HepG2 (cell line): Measurements from ENCODE around the gene OBSL1. TPM values are rescaled to one million over a fixed set of nuclear protein-coding genes. Genes with fewer than 3 reads are reported as not detected.

Source experiments
- ADNP ChIP-seq: sonication (generic); formaldehyde crosslinking; IDR thresholded peaks from 2 replicates; pipeline ENCODE4 v1.4.0; 2020; ENCODE audit warnings: missing genetic modification reagents
- FOSL1 ChIP-seq: sonication (generic); formaldehyde crosslinking; IDR thresholded peaks from 2 replicates; pipeline ENCODE4 v1.9.0; 2021; ENCODE audit warnings: missing genetic modification reagents, borderline replicate concordance
- FOXO4 ChIP-seq: sonication (generic); formaldehyde crosslinking; conservative IDR thresholded peaks from 2 replicates; pipeline ENCODE4 v1.8.1; 2023; ENCODE audit warnings: missing genetic modification reagents
- SMC3 ChIP-seq: IDR thresholded peaks from 2 replicates; pipeline ENCODE4 v1.6.1; 2011; ENCODE audit warnings: low read length, improper control_type of control experiment
- TFDP2 ChIP-seq: sonication (generic); formaldehyde crosslinking; IDR thresholded peaks from 2 replicates; pipeline ENCODE4 v1.4.0; 2020; ENCODE audit warnings: missing genetic modification reagents
- THYN1 ChIP-seq: sonication (generic); formaldehyde crosslinking; IDR thresholded peaks from 2 replicates; pipeline ENCODE4 v1.8.1; 2023; ENCODE audit warnings: low read depth, mild to moderate bottlenecking, moderate library complexity, missing genetic modification reagents, borderline replicate concordance
- ZFAT ChIP-seq: sonication (generic); formaldehyde crosslinking; conservative IDR thresholded peaks from 2 replicates; pipeline ENCODE4 v1.8.1; 2023; ENCODE audit warnings: missing genetic modification reagents, inconsistent platforms
- ZNF225 ChIP-seq: sonication (generic); formaldehyde crosslinking; IDR thresholded peaks from 2 replicates; pipeline ENCODE4 v1.4.0; 2020; ENCODE audit warnings: mild to moderate bottlenecking, missing genetic modification reagents
- ZNF354B ChIP-seq: sonication (generic); formaldehyde crosslinking; IDR thresholded peaks from 2 replicates; pipeline ENCODE4 v1.8.0; 2022; ENCODE audit warnings: mild to moderate bottlenecking, missing genetic modification reagents
- ZNF510 ChIP-seq: sonication (generic); formaldehyde crosslinking; IDR thresholded peaks from 2 replicates; pipeline ENCODE4 v1.4.0; 2020; ENCODE audit warnings: low read depth, mild to moderate bottlenecking, missing genetic modification reagents
- ZNF543 ChIP-seq: sonication (generic); formaldehyde crosslinking; IDR thresholded peaks from 2 replicates; pipeline ENCODE4 v1.4.0; 2020; ENCODE audit warnings: mild to moderate bottlenecking, missing genetic modification reagents
- ZNF549 ChIP-seq: sonication (generic); formaldehyde crosslinking; IDR thresholded peaks from 2 replicates; pipeline ENCODE4 v1.5.0; 2020; ENCODE audit warnings: missing genetic modification reagents
- ZNF766 ChIP-seq: sonication (generic); formaldehyde crosslinking; IDR thresholded peaks from 2 replicates; pipeline ENCODE4 v1.5.0; 2020; ENCODE audit warnings: missing genetic modification reagents, borderline replicate concordance
- polyA plus RNA-seq, 8 experiments: library from polyadenylated mRNA; depleted of rRNA in 3 of 8; stranded (reverse) in 7 of 8; unstranded in 1 of 8; fragments of >200 nt; fragmentation: Illumina TruSeq in 4 of 8; extraction: Trizol in 4 of 8; gene quantifications; 2 replicates each; pipeline versions ENCODE4 v1.2.1 to v1.2.3, GENCODE V29; 2011 to 2016; ENCODE audit warnings: low read depth in 4 of 8, missing spikeins in 1 of 8, mixed read lengths in 1 of 8; ENCODE audit not compliant: insufficient read depth in 1 of 8
- total RNA-seq, 5 experiments: library from RNA; depleted of rRNA; stranded (reverse); fragments of >200 nt; fragmentation: Illumina TruSeq; extraction: Trizol; gene quantifications; 2 replicates each; pipeline ENCODE4 v1.2.3, GENCODE V29; 2016; ENCODE audit warnings: low read depth in 1 of 5
- TF ChIP-seq, protein P1 (sequence below): IDR thresholded peaks from 2 replicates; pipeline ENCODE4 v1.6.1; 2016; ENCODE audit warnings: missing compliant biosample characterization, missing genetic modification reagents, borderline replicate concordance
- TF ChIP-seq, protein P2 (sequence below): sonication (generic); formaldehyde crosslinking; IDR thresholded peaks from 2 replicates; pipeline ENCODE4 v1.5.0; 2020; ENCODE audit warnings: missing genetic modification reagents
- TF ChIP-seq, protein P3 (sequence below): sonication (generic); formaldehyde crosslinking; IDR thresholded peaks from 2 replicates; pipeline ENCODE4 v1.9.0; 2021; ENCODE audit warnings: mild to moderate bottlenecking, missing genetic modification reagents

OBSL1 gene
- total and polyA plus RNA-seq, 2 of the 13 experiments (the other 11 are each of a cell fraction or from before 2014, with no cell fraction given) = 86.7 to 218 TPM

GRCh38 chr2:219543596-219544358 lies 27.6 kb downstream of the OBSL1 start, which contains the start of the genes CHPF and TMEM198 (continued):
- TF ChIP-seq ZNF766 = 0 out of 2 replicates have a peak, but pooled peaks have one; percentile 85
- TF ChIP-seq TFDP2 (CRISPR knock-in tag) = peak; percentile 56; the same call in 1 of the 2 replicates
- peak; percentile 55; the same call in 1 of the 2 replicates for TF ChIP-seq FOSL1 (CRISPR knock-in tag)
- TF ChIP-seq ZNF543 = peak; percentile 80
- TF ChIP-seq, protein P1, sequence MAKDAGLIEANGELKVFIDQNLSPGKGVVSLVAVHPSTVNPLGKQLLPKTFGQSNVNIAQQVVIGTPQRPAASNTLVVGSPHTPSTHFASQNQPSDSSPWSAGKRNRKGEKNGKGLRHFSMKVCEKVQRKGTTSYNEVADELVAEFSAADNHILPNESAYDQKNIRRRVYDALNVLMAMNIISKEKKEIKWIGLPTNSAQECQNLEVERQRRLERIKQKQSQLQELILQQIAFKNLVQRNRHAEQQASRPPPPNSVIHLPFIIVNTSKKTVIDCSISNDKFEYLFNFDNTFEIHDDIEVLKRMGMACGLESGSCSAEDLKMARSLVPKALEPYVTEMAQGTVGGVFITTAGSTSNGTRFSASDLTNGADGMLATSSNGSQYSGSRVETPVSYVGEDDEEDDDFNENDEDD (CRISPR knock-in tag) = peak; percentile 81; the same call in 1 of the 2 replicates
- TF ChIP-seq THYN1 (CRISPR knock-in tag) = 0 out of 2 replicates have a peak, but pooled peaks have one; percentile 42
- TF ChIP-seq SMC3 = no peak; the same call in 1 of the 2 replicates
- 0 out of 2 replicates have a peak, but pooled peaks have one; percentile 26 for TF ChIP-seq ZNF549
- peak; percentile 66; the same call in 1 of the 2 replicates for TF ChIP-seq ZNF225 (CRISPR knock-in tag)
- TF ChIP-seq ZNF354B (CRISPR knock-in tag) = no peak; the same call in 1 of the 2 replicates
- TF ChIP-seq FOXO4 (CRISPR knock-in tag) = no peak
- TF ChIP-seq ADNP (CRISPR knock-in tag) = no peak
- TF ChIP-seq, protein P2, sequence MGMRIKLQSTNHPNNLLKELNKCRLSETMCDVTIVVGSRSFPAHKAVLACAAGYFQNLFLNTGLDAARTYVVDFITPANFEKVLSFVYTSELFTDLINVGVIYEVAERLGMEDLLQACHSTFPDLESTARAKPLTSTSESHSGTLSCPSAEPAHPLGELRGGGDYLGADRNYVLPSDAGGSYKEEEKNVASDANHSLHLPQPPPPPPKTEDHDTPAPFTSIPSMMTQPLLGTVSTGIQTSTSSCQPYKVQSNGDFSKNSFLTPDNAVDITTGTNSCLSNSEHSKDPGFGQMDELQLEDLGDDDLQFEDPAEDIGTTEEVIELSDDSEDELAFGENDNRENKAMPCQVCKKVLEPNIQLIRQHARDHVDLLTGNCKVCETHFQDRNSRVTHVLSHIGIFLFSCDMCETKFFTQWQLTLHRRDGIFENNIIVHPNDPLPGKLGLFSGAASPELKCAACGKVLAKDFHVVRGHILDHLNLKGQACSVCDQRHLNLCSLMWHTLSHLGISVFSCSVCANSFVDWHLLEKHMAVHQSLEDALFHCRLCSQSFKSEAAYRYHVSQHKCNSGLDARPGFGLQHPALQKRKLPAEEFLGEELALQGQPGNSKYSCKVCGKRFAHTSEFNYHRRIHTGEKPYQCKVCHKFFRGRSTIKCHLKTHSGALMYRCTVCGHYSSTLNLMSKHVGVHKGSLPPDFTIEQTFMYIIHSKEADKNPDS = no peak
- TF ChIP-seq ZFAT (CRISPR knock-in tag) = peak; percentile 59; the same call in 1 of the 2 replicates
- TF ChIP-seq, protein P3, sequence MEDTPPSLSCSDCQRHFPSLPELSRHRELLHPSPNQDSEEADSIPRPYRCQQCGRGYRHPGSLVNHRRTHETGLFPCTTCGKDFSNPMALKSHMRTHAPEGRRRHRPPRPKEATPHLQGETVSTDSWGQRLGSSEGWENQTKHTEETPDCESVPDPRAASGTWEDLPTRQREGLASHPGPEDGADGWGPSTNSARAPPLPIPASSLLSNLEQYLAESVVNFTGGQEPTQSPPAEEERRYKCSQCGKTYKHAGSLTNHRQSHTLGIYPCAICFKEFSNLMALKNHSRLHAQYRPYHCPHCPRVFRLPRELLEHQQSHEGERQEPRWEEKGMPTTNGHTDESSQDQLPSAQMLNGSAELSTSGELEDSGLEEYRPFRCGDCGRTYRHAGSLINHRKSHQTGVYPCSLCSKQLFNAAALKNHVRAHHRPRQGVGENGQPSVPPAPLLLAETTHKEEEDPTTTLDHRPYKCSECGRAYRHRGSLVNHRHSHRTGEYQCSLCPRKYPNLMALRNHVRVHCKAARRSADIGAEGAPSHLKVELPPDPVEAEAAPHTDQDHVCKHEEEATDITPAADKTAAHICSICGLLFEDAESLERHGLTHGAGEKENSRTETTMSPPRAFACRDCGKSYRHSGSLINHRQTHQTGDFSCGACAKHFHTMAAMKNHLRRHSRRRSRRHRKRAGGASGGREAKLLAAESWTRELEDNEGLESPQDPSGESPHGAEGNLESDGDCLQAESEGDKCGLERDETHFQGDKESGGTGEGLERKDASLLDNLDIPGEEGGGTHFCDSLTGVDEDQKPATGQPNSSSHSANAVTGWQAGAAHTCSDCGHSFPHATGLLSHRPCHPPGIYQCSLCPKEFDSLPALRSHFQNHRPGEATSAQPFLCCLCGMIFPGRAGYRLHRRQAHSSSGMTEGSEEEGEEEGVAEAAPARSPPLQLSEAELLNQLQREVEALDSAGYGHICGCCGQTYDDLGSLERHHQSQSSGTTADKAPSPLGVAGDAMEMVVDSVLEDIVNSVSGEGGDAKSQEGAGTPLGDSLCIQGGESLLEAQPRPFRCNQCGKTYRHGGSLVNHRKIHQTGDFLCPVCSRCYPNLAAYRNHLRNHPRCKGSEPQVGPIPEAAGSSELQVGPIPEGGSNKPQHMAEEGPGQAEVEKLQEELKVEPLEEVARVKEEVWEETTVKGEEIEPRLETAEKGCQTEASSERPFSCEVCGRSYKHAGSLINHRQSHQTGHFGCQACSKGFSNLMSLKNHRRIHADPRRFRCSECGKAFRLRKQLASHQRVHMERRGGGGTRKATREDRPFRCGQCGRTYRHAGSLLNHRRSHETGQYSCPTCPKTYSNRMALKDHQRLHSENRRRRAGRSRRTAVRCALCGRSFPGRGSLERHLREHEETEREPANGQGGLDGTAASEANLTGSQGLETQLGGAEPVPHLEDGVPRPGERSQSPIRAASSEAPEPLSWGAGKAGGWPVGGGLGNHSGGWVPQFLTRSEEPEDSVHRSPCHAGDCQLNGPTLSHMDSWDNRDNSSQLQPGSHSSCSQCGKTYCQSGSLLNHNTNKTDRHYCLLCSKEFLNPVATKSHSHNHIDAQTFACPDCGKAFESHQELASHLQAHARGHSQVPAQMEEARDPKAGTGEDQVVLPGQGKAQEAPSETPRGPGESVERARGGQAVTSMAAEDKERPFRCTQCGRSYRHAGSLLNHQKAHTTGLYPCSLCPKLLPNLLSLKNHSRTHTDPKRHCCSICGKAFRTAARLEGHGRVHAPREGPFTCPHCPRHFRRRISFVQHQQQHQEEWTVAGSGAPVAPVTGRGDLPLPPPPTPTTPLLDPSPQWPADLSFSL (CRISPR knock-in tag) = no peak
- TF ChIP-seq ZNF510 (CRISPR knock-in tag) = 0 out of 2 replicates have a peak, but pooled peaks have one; percentile 31
